Measurements from ENCODE around the gene THRAP3.

Gene THRAP3

GRCh38 chr1:36301220-36301619, 77.0 kb downstream of the THRAP3 start:
- H3K4me3 ChIP-seq (ENCODE audit: low read length in 2 of 2): no peak overlapping the region
- peaks cover 44 to 56% of the 10 kb centered on the region in 2 donors for H3K36me3 ChIP-seq (ENCODE audit: control insufficient read depth in 2 of 2, insufficient read depth in 2 of 2, low read length in 2 of 2)
- H3K27me3 ChIP-seq (ENCODE audit: control insufficient read depth in 1 of 2, insufficient read depth in 2 of 2, low read length in 2 of 2): no peaks in the 10 kb centered on the region
- no peak overlapping the region for H3K9ac ChIP-seq (ENCODE audit: low read length in 2 of 2)
- peaks cover 5% of the 10 kb centered on the region for H3K4me1 ChIP-seq (ENCODE audit: control insufficient read depth, insufficient read depth, low read length)
- no peaks in the 10 kb centered on the region for H3K9me3 ChIP-seq (ENCODE audit: control insufficient read depth in 2 of 2, low read length in 2 of 2)
- H3K27ac ChIP-seq (ENCODE audit: low read length): no peak overlapping the region

GRCh38 chr1:36303244-36303643, 79.0 kb downstream of the THRAP3 start:
- H3K27me3 ChIP-seq (ENCODE audit: control insufficient read depth in 1 of 2, insufficient read depth in 2 of 2, low read length in 2 of 2): no peaks in the 10 kb centered on the region
- no peak overlapping the region for H3K9ac ChIP-seq (ENCODE audit: low read length in 2 of 2)
- H3K36me3 ChIP-seq (ENCODE audit: control insufficient read depth in 2 of 2, insufficient read depth in 2 of 2, low read length in 2 of 2): peaks cover 35 to 43% of the 10 kb centered on the region in 2 donors
- no peaks in the 10 kb centered on the region for H3K9me3 ChIP-seq (ENCODE audit: control insufficient read depth in 2 of 2, low read length in 2 of 2)
- no peak overlapping the region for H3K4me3 ChIP-seq (ENCODE audit: low read length in 2 of 2)
- H3K27ac ChIP-seq (ENCODE audit: low read length): no peak overlapping the region
- H3K4me1 ChIP-seq (ENCODE audit: control insufficient read depth, insufficient read depth, low read length): peaks cover 16% of the 10 kb centered on the region

- Histone ChIP-seq H3K36me3 (ENCODE audit: control insufficient read depth in 2 of 2, insufficient read depth in 2 of 2, low read length in 2 of 2) (peaks cover 32 to 39% of the 10 kb centered on the region in 2 donors), H3K4me1 (ENCODE audit: control insufficient read depth, insufficient read depth, low read length) (peaks cover 16% of the 10 kb centered on the region)
These were observed 79.6 kb downstream of the THRAP3 start for GRCh38 chr1:36303650-36304360.

GRCh38 chr1:36304521-36304920, 80.3 kb downstream of the THRAP3 start:
- Histone ChIP-seq H3K27me3 (ENCODE audit: control insufficient read depth in 1 of 2, insufficient read depth in 2 of 2, low read length in 2 of 2) (no peaks in the 10 kb centered on the region), H3K4me1 (ENCODE audit: control insufficient read depth, insufficient read depth, low read length) (peaks cover 16% of the 10 kb centered on the region), H3K27ac (ENCODE audit: low read length) (no peak overlapping the region), H3K36me3 (ENCODE audit: control insufficient read depth in 2 of 2, insufficient read depth in 2 of 2, low read length in 2 of 2) (peaks cover 32 to 39% of the 10 kb centered on the region in 2 donors), H3K4me3 (ENCODE audit: low read length in 2 of 2) (no peak overlapping the region), H3K9ac (ENCODE audit: low read length in 2 of 2) (no peak overlapping the region), H3K9me3 (ENCODE audit: control insufficient read depth in 2 of 2, low read length in 2 of 2) (no peaks in the 10 kb centered on the region)

More at GRCh38 chr1:36303650-36304360, 79.6 kb downstream of the THRAP3 start:
- Histone ChIP-seq H3K27ac (ENCODE audit: low read length) (no peak overlapping the region), H3K4me3 (ENCODE audit: low read length in 2 of 2) (no peak overlapping the region), H3K27me3 (ENCODE audit: control insufficient read depth in 1 of 2, insufficient read depth in 2 of 2, low read length in 2 of 2) (no peaks in the 10 kb centered on the region), H3K9ac (ENCODE audit: low read length in 2 of 2) (no peak overlapping the region), H3K9me3 (ENCODE audit: control insufficient read depth in 2 of 2, low read length in 2 of 2) (no peaks in the 10 kb centered on the region)

- Histone ChIP-seq H3K36me3 (ENCODE audit: control insufficient read depth in 2 of 2, insufficient read depth in 2 of 2, low read length in 2 of 2) (peaks cover 25 to 33% of the 10 kb centered on the region in 2 donors), H3K4me1 (ENCODE audit: control insufficient read depth, insufficient read depth, low read length) (peaks cover 16% of the 10 kb centered on the region), H3K9me3 (ENCODE audit: control insufficient read depth in 2 of 2, low read length in 2 of 2) (no peaks in the 10 kb centered on the region), H3K4me3 (ENCODE audit: low read length in 2 of 2) (no peak overlapping the region), H3K9ac (ENCODE audit: low read length in 2 of 2) (no peak overlapping the region), H3K27me3 (ENCODE audit: control insufficient read depth in 1 of 2, insufficient read depth in 2 of 2, low read length in 2 of 2) (no peaks in the 10 kb centered on the region), H3K27ac (ENCODE audit: low read length) (no peak overlapping the region)
These were observed 81.0 kb downstream of the THRAP3 start for GRCh38 chr1:36304970-36305914.

GRCh38 chr1:36305915-36306209, 81.6 kb downstream of the THRAP3 start:
- peak overlapping the region in 1 of 2 donors; percentile 91 for H3K4me3 ChIP-seq (ENCODE audit: low read length in 2 of 2)
- H3K9ac ChIP-seq (ENCODE audit: low read length in 2 of 2): no peak overlapping the region
- H3K27ac ChIP-seq (ENCODE audit: low read length): no peak overlapping the region
- no peaks in the 10 kb centered on the region for H3K27me3 ChIP-seq (ENCODE audit: control insufficient read depth in 1 of 2, insufficient read depth in 2 of 2, low read length in 2 of 2)
- no peaks in the 10 kb centered on the region for H3K9me3 ChIP-seq (ENCODE audit: control insufficient read depth in 2 of 2, low read length in 2 of 2)
- peaks cover 16% of the 10 kb centered on the region for H3K4me1 ChIP-seq (ENCODE audit: control insufficient read depth, insufficient read depth, low read length)
- H3K36me3 ChIP-seq (ENCODE audit: control insufficient read depth in 2 of 2, insufficient read depth in 2 of 2, low read length in 2 of 2): peaks cover 19 to 27% of the 10 kb centered on the region in 2 donors

GRCh38 chr1:36306210-36306901, 82.1 kb downstream of the THRAP3 start, which contains the start of gene SH3D21:
Gene SH3D21 (plus strand): TSS chr1:36306368. CDS start chr1:36306421, 53 bp downstream.
- Histone ChIP-seq H3K36me3 (ENCODE audit: control insufficient read depth in 2 of 2, insufficient read depth in 2 of 2, low read length in 2 of 2) (peaks cover 14 to 22% of the 10 kb centered on the region in 2 donors), H3K4me3 (ENCODE audit: low read length in 2 of 2) (peak within 1 kb of the TSS; percentile 83 to 91), H3K27ac (ENCODE audit: low read length) (peak within 1 kb of the TSS; percentile 24), H3K27me3 (ENCODE audit: control insufficient read depth in 1 of 2, insufficient read depth in 2 of 2, low read length in 2 of 2) (no peaks in the 10 kb centered on the region), H3K4me1 (ENCODE audit: control insufficient read depth, insufficient read depth, low read length) (peaks cover 16% of the 10 kb centered on the region), H3K9ac (ENCODE audit: low read length in 2 of 2) (peak within 1 kb of the TSS; percentile 50 to 69), H3K9me3 (ENCODE audit: control insufficient read depth in 2 of 2, low read length in 2 of 2) (no peaks in the 10 kb centered on the region)

- H3K36me3 ChIP-seq (ENCODE audit: control insufficient read depth in 2 of 2, insufficient read depth in 2 of 2, low read length in 2 of 2): peaks cover 8 to 16% of the 10 kb centered on the region in 2 donors
- H3K4me3 ChIP-seq (ENCODE audit: low read length in 2 of 2): peak overlapping the region; percentile 83 to 91
- peak overlapping the region; percentile 50 to 69 for H3K9ac ChIP-seq (ENCODE audit: low read length in 2 of 2)
- no peaks in the 10 kb centered on the region for H3K27me3 ChIP-seq (ENCODE audit: control insufficient read depth in 1 of 2, insufficient read depth in 2 of 2, low read length in 2 of 2)
- no peaks in the 10 kb centered on the region for H3K9me3 ChIP-seq (ENCODE audit: control insufficient read depth in 2 of 2, low read length in 2 of 2)
- H3K27ac ChIP-seq (ENCODE audit: low read length): no peak overlapping the region
- H3K4me1 ChIP-seq (ENCODE audit: control insufficient read depth, insufficient read depth, low read length): peaks cover 16% of the 10 kb centered on the region
These were observed 82.7 kb downstream of the THRAP3 start for GRCh38 chr1:36306902-36307456.

GRCh38 chr1:36307601-36308330, 83.5 kb downstream of the THRAP3 start:
- Histone ChIP-seq H3K9ac (ENCODE audit: low read length in 2 of 2) (peak overlapping the region in 1 of 2 donors; percentile 50), H3K4me1 (ENCODE audit: control insufficient read depth, insufficient read depth, low read length) (peaks cover 16% of the 10 kb centered on the region), H3K27me3 (ENCODE audit: control insufficient read depth in 1 of 2, insufficient read depth in 2 of 2, low read length in 2 of 2) (no peaks in the 10 kb centered on the region), H3K36me3 (ENCODE audit: control insufficient read depth in 2 of 2, insufficient read depth in 2 of 2, low read length in 2 of 2) (peaks cover under 1 to 9% of the 10 kb centered on the region in 2 donors), H3K4me3 (ENCODE audit: low read length in 2 of 2) (peak overlapping the region; percentile 83 to 91), H3K27ac (ENCODE audit: low read length) (no peak overlapping the region), H3K9me3 (ENCODE audit: control insufficient read depth in 2 of 2, low read length in 2 of 2) (no peaks in the 10 kb centered on the region)

- Histone ChIP-seq H3K4me3 (ENCODE audit: low read length in 2 of 2) (no peak overlapping the region), H3K36me3 (ENCODE audit: control insufficient read depth in 2 of 2, insufficient read depth in 2 of 2, low read length in 2 of 2) (peaks cover 0 to 3% of the 10 kb centered on the region in 2 donors), H3K9ac (ENCODE audit: low read length in 2 of 2) (no peak overlapping the region), H3K27me3 (ENCODE audit: control insufficient read depth in 1 of 2, insufficient read depth in 2 of 2, low read length in 2 of 2) (no peaks in the 10 kb centered on the region), H3K4me1 (ENCODE audit: control insufficient read depth, insufficient read depth, low read length) (peaks cover 16% of the 10 kb centered on the region), H3K27ac (ENCODE audit: low read length) (no peak overlapping the region), H3K9me3 (ENCODE audit: control insufficient read depth in 2 of 2, low read length in 2 of 2) (no peaks in the 10 kb centered on the region)
These were observed 85.2 kb downstream of the THRAP3 start for GRCh38 chr1:36309397-36309796.
